ENCODE measurements around the gene BMP5.

Gene BMP5

DNA sequence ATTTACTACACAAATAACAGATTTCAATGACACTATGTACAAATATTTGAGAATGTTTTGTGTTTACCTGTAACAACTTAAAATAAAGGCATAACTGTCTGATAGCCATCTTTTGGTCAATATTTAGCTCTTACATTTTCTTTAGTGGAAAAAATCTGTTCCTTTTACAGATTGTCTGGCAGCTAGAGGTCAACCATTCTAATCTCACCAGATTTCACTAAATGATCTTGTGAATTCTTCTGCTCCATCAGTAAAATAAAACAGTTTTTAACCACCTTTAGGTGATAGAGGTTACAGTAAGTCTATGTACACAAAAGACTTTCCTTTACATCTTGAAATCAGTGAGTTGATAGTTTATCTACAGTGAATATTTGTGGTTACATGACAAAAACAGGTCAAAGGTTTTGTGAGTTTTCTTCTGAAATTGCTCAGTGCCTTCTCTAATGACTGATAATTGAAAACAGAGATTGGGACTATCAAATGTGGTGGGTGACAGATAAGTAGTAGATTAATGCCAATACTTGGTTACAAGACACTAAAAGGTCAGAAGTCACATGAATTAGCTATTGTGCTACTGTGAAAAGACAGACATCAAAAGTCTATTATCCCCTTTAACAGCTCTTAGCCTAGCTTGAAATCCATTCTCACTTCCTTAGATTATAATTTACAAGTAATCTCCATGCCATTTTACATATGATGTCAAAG is 47.4 kb downstream of the BMP5 start:
- Histone ChIP-seq H3K79me2 (ENCODE audit: low read length) (no peaks in the 10 kb centered on the region), H3K27ac (ENCODE audit: low read length) (no peak overlapping the region), H3K4me3 (ENCODE audit: low read length) (no peak overlapping the region), H3K9me3 (ENCODE audit: insufficient read depth, low read length) (no peaks in the 10 kb centered on the region), H3K36me3 (replicated peaks; ENCODE audit: low read depth, low read length) (no peaks in the 10 kb centered on the region), H3K4me1 (ENCODE audit: low read length) (no peaks in the 10 kb centered on the region), H3K9ac (ENCODE audit: low read length) (no peak overlapping the region), H2AFZ (ENCODE audit: low read depth, low read length) (0 out of 2 replicates have a peak overlapping the region, but pooled peaks have one; percentile 15), H3K4me2 (ENCODE audit: low read length) (no peak overlapping the region), H4K20me1 (ENCODE audit: insufficient read depth, low read length) (no peaks in the 10 kb centered on the region), H3K27me3 (ENCODE audit: low read depth, low read length) (no peaks in the 10 kb centered on the region)
- TF ChIP-seq, protein P1, sequence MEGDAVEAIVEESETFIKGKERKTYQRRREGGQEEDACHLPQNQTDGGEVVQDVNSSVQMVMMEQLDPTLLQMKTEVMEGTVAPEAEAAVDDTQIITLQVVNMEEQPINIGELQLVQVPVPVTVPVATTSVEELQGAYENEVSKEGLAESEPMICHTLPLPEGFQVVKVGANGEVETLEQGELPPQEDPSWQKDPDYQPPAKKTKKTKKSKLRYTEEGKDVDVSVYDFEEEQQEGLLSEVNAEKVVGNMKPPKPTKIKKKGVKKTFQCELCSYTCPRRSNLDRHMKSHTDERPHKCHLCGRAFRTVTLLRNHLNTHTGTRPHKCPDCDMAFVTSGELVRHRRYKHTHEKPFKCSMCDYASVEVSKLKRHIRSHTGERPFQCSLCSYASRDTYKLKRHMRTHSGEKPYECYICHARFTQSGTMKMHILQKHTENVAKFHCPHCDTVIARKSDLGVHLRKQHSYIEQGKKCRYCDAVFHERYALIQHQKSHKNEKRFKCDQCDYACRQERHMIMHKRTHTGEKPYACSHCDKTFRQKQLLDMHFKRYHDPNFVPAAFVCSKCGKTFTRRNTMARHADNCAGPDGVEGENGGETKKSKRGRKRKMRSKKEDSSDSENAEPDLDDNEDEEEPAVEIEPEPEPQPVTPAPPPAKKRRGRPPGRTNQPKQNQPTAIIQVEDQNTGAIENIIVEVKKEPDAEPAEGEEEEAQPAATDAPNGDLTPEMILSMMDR (IDR thresholded peaks at IDR 0.05; ENCODE audit: low read depth, low read length): no peak
- no peak for TF ChIP-seq EZH2phosphoT487 (IDR thresholded peaks at IDR 0.05; ENCODE audit: low read depth)

DNA sequence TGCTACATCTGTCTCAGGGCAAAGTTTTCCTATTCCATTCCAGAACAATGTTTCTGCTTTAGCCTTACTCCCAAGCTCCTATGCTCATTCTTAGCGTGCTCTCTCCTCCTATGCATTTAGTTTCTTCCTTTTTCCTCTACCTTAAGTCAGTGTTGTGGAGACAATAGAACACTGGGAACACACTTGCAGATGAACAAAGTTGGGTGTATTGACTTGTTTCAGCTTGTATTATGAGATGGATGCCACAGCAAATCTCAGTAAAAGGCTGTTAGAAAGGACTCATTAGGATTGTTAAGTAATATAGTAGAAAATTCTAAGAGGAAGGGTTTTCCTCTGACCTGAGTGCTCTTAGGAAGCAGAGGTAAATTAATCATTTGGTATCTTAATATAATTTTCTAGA is 48.4 kb downstream of the BMP5 start:
- H3K4me2 ChIP-seq (ENCODE audit: low read length): no peak overlapping the region
- H3K4me3 ChIP-seq (ENCODE audit: low read length): no peak overlapping the region
- no peaks in the 10 kb centered on the region for H3K4me1 ChIP-seq (ENCODE audit: low read length)
- H3K27ac ChIP-seq (ENCODE audit: low read length): no peak overlapping the region
- no peaks in the 10 kb centered on the region for H3K9me3 ChIP-seq (ENCODE audit: insufficient read depth, low read length)
- no peaks in the 10 kb centered on the region for H4K20me1 ChIP-seq (ENCODE audit: insufficient read depth, low read length)
- H3K27me3 ChIP-seq (ENCODE audit: low read depth, low read length): no peaks in the 10 kb centered on the region
- H3K36me3 ChIP-seq (replicated peaks; ENCODE audit: low read depth, low read length): no peaks in the 10 kb centered on the region
- TF ChIP-seq, protein P1 (IDR thresholded peaks at IDR 0.05; ENCODE audit: low read depth, low read length): no peak
- TF ChIP-seq EZH2phosphoT487 (IDR thresholded peaks at IDR 0.05; ENCODE audit: low read depth): no peak
- H2AFZ ChIP-seq (ENCODE audit: low read depth, low read length): no peak overlapping the region
- H3K9ac ChIP-seq (ENCODE audit: low read length): no peak overlapping the region
- no peaks in the 10 kb centered on the region for H3K79me2 ChIP-seq (ENCODE audit: low read length)

DNA sequence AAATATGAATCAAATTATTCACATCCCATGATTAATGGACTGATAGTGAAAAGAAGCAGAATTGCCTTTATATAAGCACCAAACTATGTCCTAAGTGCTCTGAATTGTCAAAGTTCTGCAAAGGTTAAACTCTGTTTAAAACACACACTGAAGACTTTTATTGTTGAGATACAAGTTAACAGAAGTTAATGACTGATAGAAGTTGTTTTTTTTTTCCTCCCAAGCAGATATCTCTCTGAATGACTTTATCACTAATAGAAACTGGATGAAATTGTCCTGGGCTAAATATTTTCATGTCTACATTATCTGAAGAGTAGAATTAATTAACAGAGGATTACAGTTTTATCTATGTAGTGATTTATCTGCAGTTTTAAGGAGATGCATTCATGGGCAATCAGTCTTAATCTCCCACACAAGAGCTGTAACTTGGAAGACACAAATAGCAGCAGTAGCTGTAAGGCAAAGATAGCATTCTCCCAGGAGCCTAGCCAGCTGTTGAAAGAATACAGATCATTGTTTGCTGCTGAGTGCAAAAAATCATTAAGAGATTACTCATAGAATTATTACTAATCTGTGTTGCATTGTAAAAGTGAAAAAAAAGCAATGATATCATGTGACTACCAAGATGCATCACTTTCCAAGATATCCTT is 49.9 kb downstream of the BMP5 start:
- no peaks in the 10 kb centered on the region for H3K4me1 ChIP-seq (ENCODE audit: low read length)
- no peaks in the 10 kb centered on the region for H3K9me3 ChIP-seq (ENCODE audit: insufficient read depth, low read length)
- no peak overlapping the region for H3K4me3 ChIP-seq (ENCODE audit: low read length)
- H3K79me2 ChIP-seq (ENCODE audit: low read length): no peaks in the 10 kb centered on the region
- no peak overlapping the region for H3K4me2 ChIP-seq (ENCODE audit: low read length)
- no peak overlapping the region for H3K9ac ChIP-seq (ENCODE audit: low read length)
- no peak overlapping the region for H2AFZ ChIP-seq (ENCODE audit: low read depth, low read length)
- no peaks in the 10 kb centered on the region for H3K36me3 ChIP-seq (replicated peaks; ENCODE audit: low read depth, low read length)
- no peaks in the 10 kb centered on the region for H4K20me1 ChIP-seq (ENCODE audit: insufficient read depth, low read length)
- H3K27me3 ChIP-seq (ENCODE audit: low read depth, low read length): no peaks in the 10 kb centered on the region
- no peak for TF ChIP-seq EZH2phosphoT487 (IDR thresholded peaks at IDR 0.05; ENCODE audit: low read depth)
- TF ChIP-seq, protein P1 (IDR thresholded peaks at IDR 0.05; ENCODE audit: low read depth, low read length): no peak
- no peak overlapping the region for H3K27ac ChIP-seq (ENCODE audit: low read length)

DNA sequence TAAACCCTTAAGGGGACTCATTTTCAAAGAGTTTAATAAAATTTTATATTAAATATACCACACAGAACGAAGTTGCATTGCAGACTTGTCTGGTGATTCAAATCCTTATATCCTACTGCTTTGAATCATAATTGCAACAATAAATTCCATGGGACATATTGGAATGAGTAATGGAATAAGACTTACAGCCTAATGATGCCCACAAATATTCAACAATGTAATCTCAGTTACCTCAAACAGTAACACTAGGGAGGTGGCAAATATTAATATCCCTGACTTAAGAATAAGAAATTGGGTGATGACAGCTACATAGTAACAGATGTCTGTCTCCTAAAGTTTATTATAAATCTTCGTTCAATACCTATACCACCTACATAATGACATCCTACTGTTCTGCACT is 52.6 kb downstream of the BMP5 start:
- H3K4me1 ChIP-seq (ENCODE audit: low read length): no peaks in the 10 kb centered on the region
- no peak overlapping the region for H3K27ac ChIP-seq (ENCODE audit: low read length)
- TF ChIP-seq EZH2phosphoT487 (IDR thresholded peaks at IDR 0.05; ENCODE audit: low read depth): no peak
- TF ChIP-seq, protein P1 (IDR thresholded peaks at IDR 0.05; ENCODE audit: low read depth, low read length): no peak
- no peak overlapping the region for H3K9ac ChIP-seq (ENCODE audit: low read length)
- no peak overlapping the region for H2AFZ ChIP-seq (ENCODE audit: low read depth, low read length)
- H3K4me2 ChIP-seq (ENCODE audit: low read length): no peak overlapping the region
- no peaks in the 10 kb centered on the region for H3K27me3 ChIP-seq (ENCODE audit: low read depth, low read length)
- no peaks in the 10 kb centered on the region for H3K9me3 ChIP-seq (ENCODE audit: insufficient read depth, low read length)
- H3K79me2 ChIP-seq (ENCODE audit: low read length): no peaks in the 10 kb centered on the region
- no peak overlapping the region for H3K4me3 ChIP-seq (ENCODE audit: low read length)
- H4K20me1 ChIP-seq (ENCODE audit: insufficient read depth, low read length): no peaks in the 10 kb centered on the region
- H3K36me3 ChIP-seq (replicated peaks; ENCODE audit: low read depth, low read length): no peaks in the 10 kb centered on the region
